ENCODE results near the gene GPRIN1.

GRCh38 chr5:176597417-176598389 lies 12.3 kb downstream of the GPRIN1 start:
- TF ChIP-seq CTCF (IDR thresholded peaks at IDR 0.05) (no peak), ZNF317 (CRISPR knock-in tag; IDR thresholded peaks at IDR 0.05; ENCODE audit: borderline replicate concordance, low read depth) (no peak)
- TF ChIP-seq, protein P1, sequence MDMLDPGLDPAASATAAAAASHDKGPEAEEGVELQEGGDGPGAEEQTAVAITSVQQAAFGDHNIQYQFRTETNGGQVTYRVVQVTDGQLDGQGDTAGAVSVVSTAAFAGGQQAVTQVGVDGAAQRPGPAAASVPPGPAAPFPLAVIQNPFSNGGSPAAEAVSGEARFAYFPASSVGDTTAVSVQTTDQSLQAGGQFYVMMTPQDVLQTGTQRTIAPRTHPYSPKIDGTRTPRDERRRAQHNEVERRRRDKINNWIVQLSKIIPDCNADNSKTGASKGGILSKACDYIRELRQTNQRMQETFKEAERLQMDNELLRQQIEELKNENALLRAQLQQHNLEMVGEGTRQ (CRISPR knock-in tag; IDR thresholded peaks at IDR 0.05) = no peak

Measured in WTC11 (cell line).